H9 (cell line): ENCODE measurements around the gene RTN4R. TPM values are rescaled to one million over a fixed set of nuclear protein-coding genes. Genes with fewer than 3 reads are reported as not detected.

Source experiments
- DNase-seq: peaks from one replicate; pipeline ENCODE4 v3.0.0-alpha.2; 2017
- H2AFZ ChIP-seq: one replicate; pipeline ENCODE4 v1.6.1; 2013; ENCODE audit warnings: mild to moderate bottlenecking, low read length, control low read depth, moderate library complexity
- H2AK5ac ChIP-seq: 2 replicates; pipeline ENCODE4 v1.6.1; 2013; ENCODE audit warnings: low read length, control low read depth, mixed read lengths; ENCODE audit not compliant: insufficient read length
- H2BK120ac ChIP-seq: one replicate; pipeline ENCODE4 v1.6.1; 2013; ENCODE audit warnings: low read depth, mild to moderate bottlenecking, low read length, control low read depth, inconsistent platforms; ENCODE audit not compliant: poor library complexity, severe bottlenecking
- H2BK12ac ChIP-seq: 2 replicates; pipeline ENCODE4 v1.6.1; 2013; ENCODE audit warnings: low read length, control low read depth, mixed read lengths, low read depth; ENCODE audit not compliant: insufficient read length
- H2BK15ac ChIP-seq: 2 replicates; pipeline ENCODE4 v1.6.1; 2013; ENCODE audit warnings: low read depth, low read length, control low read depth
- H2BK20ac ChIP-seq: one replicate; pipeline ENCODE4 v1.6.1; 2013; ENCODE audit warnings: low read depth, mild to moderate bottlenecking, low read length, control low read depth, inconsistent platforms; ENCODE audit not compliant: poor library complexity, severe bottlenecking
- H2BK5ac ChIP-seq: 2 replicates; pipeline ENCODE4 v1.6.1; 2013; ENCODE audit warnings: low read length, control low read depth, mixed read lengths; ENCODE audit not compliant: insufficient read length
- H3K14ac ChIP-seq: 2 replicates; pipeline ENCODE4 v1.6.1; 2013; ENCODE audit warnings: low read length, control low read depth; ENCODE audit not compliant: insufficient read depth
- H3K18ac ChIP-seq: 2 replicates; pipeline ENCODE4 v1.6.1; 2013; ENCODE audit warnings: low read depth, mild to moderate bottlenecking, mixed read lengths, low read length, control low read depth; ENCODE audit not compliant: insufficient read length
- H3K23ac ChIP-seq: 2 replicates; pipeline ENCODE4 v1.6.1; 2013; ENCODE audit warnings: low read length, control low read depth, mixed read lengths, low read depth; ENCODE audit not compliant: insufficient read length
- H3K23me2 ChIP-seq: 2 replicates; pipeline ENCODE4 v1.6.1; 2013; ENCODE audit warnings: low read depth, mild to moderate bottlenecking, mixed read lengths, low read length, control low read depth; ENCODE audit not compliant: insufficient read length, poor library complexity, severe bottlenecking
- H3K27ac ChIP-seq: 2 replicates; pipeline ENCODE4 v1.5.1; 2013; ENCODE audit warnings: low read length, control low read depth, mixed read lengths, low read depth; ENCODE audit not compliant: insufficient read length
- H3K27me3 ChIP-seq: 2 replicates; pipeline ENCODE4 v1.6.1; 2013; ENCODE audit warnings: low read length, control low read depth, inconsistent platforms; ENCODE audit not compliant: insufficient read depth
- H3K4ac ChIP-seq: 2 replicates; pipeline ENCODE4 v1.6.1; 2013; ENCODE audit warnings: low read depth, mild to moderate bottlenecking, control low read depth, inconsistent platforms, low read length, moderate library complexity
- H3K4me1 ChIP-seq: 2 replicates; pipeline ENCODE4 v1.6.1; 2013; ENCODE audit warnings: low read length, control low read depth, inconsistent platforms; ENCODE audit not compliant: insufficient read depth
- H3K4me2 ChIP-seq: 2 replicates; pipeline ENCODE4 v1.6.1; 2013; ENCODE audit warnings: low read length, control low read depth, mixed read lengths; ENCODE audit not compliant: insufficient read length, insufficient read depth
- H3K56ac ChIP-seq: 2 replicates; pipeline ENCODE4 v1.6.1; 2013; ENCODE audit warnings: low read depth, mild to moderate bottlenecking, mixed read lengths, low read length, control low read depth; ENCODE audit not compliant: insufficient read length
- H3K79me1 ChIP-seq: 2 replicates; pipeline ENCODE4 v1.6.1; 2013; ENCODE audit warnings: low read depth, mild to moderate bottlenecking, moderate library complexity, low read length, control low read depth, inconsistent platforms; ENCODE audit not compliant: insufficient read depth, poor library complexity, severe bottlenecking
- H3K79me2 ChIP-seq: 2 replicates; pipeline ENCODE4 v1.6.1; 2013; ENCODE audit warnings: low read length, control low read depth, inconsistent platforms; ENCODE audit not compliant: insufficient read depth
- H3K9ac ChIP-seq: 2 replicates; pipeline ENCODE4 v1.6.1; 2013; ENCODE audit warnings: low read length, control low read depth, mixed read lengths; ENCODE audit not compliant: insufficient read length; ENCODE audit errors: extremely low read depth
- H3K9me3 ChIP-seq: one replicate; pipeline ENCODE4 v1.6.1; 2013; ENCODE audit warnings: low read depth, low read length, inconsistent platforms; ENCODE audit not compliant: control insufficient read depth
- H3T11ph ChIP-seq: one replicate; pipeline ENCODE4 v1.6.1; 2013; ENCODE audit warnings: mild to moderate bottlenecking, low read length, control low read depth, inconsistent platforms
- H4K20me1 ChIP-seq: one replicate; pipeline ENCODE4 v1.6.1; 2013; ENCODE audit not compliant: control insufficient read depth, insufficient read length, insufficient read depth
- H4K5ac ChIP-seq: 2 replicates; pipeline ENCODE4 v1.6.1; 2013; ENCODE audit warnings: low read depth, mild to moderate bottlenecking, mixed read lengths, low read length, control low read depth; ENCODE audit not compliant: insufficient read length
- H4K8ac ChIP-seq: replicated peaks from 2 replicates; pipeline ENCODE4 v1.6.1; 2013; ENCODE audit warnings: low read length, control low read depth, mixed read lengths, low read depth; ENCODE audit not compliant: insufficient read length
- H4K91ac ChIP-seq: 2 replicates; pipeline ENCODE4 v1.6.1; 2013; ENCODE audit warnings: low read depth, mild to moderate bottlenecking, moderate library complexity, mixed read lengths, low read length, control low read depth; ENCODE audit not compliant: insufficient read length
- H3K27ac Mint-ChIP-seq, 3 experiments: 2 replicates in 2 of 3; 3 replicates in 1 of 3; pipeline ENCODE4 v1.8.0; 2020 to 2021; ENCODE audit warnings: mixed read lengths in 3 of 3, mild to moderate bottlenecking in 1 of 3, moderate library complexity in 1 of 3
- H3K27me3 Mint-ChIP-seq: 2 replicates; pipeline ENCODE4 v1.8.0; 2021; ENCODE audit warnings: low read depth, mild to moderate bottlenecking, moderate library complexity, mixed read lengths
- H3K36me3 Mint-ChIP-seq, 3 experiments: 2 replicates in 2 of 3; 3 replicates in 1 of 3; pipeline ENCODE4 v1.8.0; 2020 to 2021; ENCODE audit warnings: low read depth in 3 of 3, mixed read lengths in 3 of 3; ENCODE audit not compliant: insufficient read depth in 1 of 3
- H3K4me1 Mint-ChIP-seq, 2 experiments: 2 replicates each; pipeline ENCODE4 v1.8.0; 2020; ENCODE audit warnings: mixed read lengths in 2 of 2
- H3K4me3 Mint-ChIP-seq, 2 experiments: 2 replicates in 1 of 2; 3 replicates in 1 of 2; pipeline ENCODE4 v1.8.0; 2020 to 2021; ENCODE audit warnings: mild to moderate bottlenecking in 2 of 2, mixed read lengths in 2 of 2, moderate library complexity in 1 of 2
- H3K9me3 Mint-ChIP-seq, 2 experiments: 2 replicates in 1 of 2; 3 replicates in 1 of 2; pipeline ENCODE4 v1.8.0; 2020; ENCODE audit warnings: mild to moderate bottlenecking in 2 of 2, mixed read lengths in 2 of 2, moderate library complexity in 1 of 2
- WGBS: extraction: QIAGEN DNeasy Blood & Tissue Kit; methylation state at CpG from one replicate; pipeline ENCODE4 v1.1.7; 2013; ENCODE audit warnings: missing lambda C conversion rate, low lambda C conversion rate, mixed read lengths; ENCODE audit not compliant: insufficient read length; ENCODE audit errors: extremely low coverage; 5-methylcytosine and 5-hydroxymethylcytosine counted together
- total RNA-seq: library from RNA; stranded (reverse); gene quantifications from 2 replicates; pipeline ENCODE4 v1.2.1, GENCODE V29; 2021
- TF ChIP-seq, protein P1 (sequence below): fragments of 200-600 bp; sonication (generic); conservative IDR thresholded peaks from 3 replicates; pipeline ENCODE4 v1.8.0; 2021; ENCODE audit warnings: antibody characterized with exemption, mild to moderate bottlenecking

The RTN4R gene
- total RNA-seq, 1 experiment from 2014 or later, result 19.0 TPM

DNA sequence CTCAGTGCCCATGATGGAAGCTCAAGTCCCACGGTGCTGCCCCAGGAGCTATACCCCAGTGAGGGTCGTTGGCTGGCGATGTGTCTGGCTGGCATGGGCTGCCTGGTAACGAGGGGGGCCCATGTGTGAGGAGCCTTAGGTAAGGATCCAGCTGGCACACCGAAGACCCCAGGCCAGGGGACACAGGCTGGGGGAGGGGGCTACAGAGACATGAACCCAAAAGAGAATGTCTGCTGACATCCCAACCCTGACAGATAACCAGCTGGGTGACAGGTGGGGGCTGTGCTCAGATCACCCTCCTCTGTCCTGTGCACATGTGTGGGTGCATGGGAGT is 39.2 kb downstream of the RTN4R start:
- WGBS, result no CpG with 5 or more reads among the region's 5 CpGs
- Histone ChIP-seq H3K27ac (no peak overlapping the region), H2BK120ac (no peak overlapping the region), H3K9me3 (no peaks in the 10 kb centered on the region), H3K9ac (no peak overlapping the region), H2BK20ac (no peak overlapping the region), H4K5ac (no peak overlapping the region), H2BK12ac (no peak overlapping the region), H2BK15ac (no peak overlapping the region), H2AK5ac (no peak overlapping the region), H4K8ac (no peak overlapping the region), H3K23ac (no peak overlapping the region), H3K4me1 (no peaks in the 10 kb centered on the region), H3K18ac (no peak overlapping the region), H2BK5ac (no peak overlapping the region), H3K79me2 (no peaks in the 10 kb centered on the region), H3K4me2 (no peak overlapping the region), H3K23me2 (no peaks in the 10 kb centered on the region), H3K56ac (no peak overlapping the region), H3K79me1 (no peaks in the 10 kb centered on the region), H4K91ac (no peak overlapping the region), H3T11ph (no peak overlapping the region), H4K20me1 (no peaks in the 10 kb centered on the region), H3K27me3 (no peaks in the 10 kb centered on the region), H3K4ac (no peak overlapping the region), H3K14ac (no peak overlapping the region), H2AFZ (no peak overlapping the region)
- H3K4me3 Mint-ChIP-seq, result no peak overlapping the region
- H3K9me3 Mint-ChIP-seq, result peaks cover 9 to 14% of the 10 kb centered on the region in 2 experiments; a peak in 4 of 5 replicates
- TF ChIP-seq, protein P1, sequence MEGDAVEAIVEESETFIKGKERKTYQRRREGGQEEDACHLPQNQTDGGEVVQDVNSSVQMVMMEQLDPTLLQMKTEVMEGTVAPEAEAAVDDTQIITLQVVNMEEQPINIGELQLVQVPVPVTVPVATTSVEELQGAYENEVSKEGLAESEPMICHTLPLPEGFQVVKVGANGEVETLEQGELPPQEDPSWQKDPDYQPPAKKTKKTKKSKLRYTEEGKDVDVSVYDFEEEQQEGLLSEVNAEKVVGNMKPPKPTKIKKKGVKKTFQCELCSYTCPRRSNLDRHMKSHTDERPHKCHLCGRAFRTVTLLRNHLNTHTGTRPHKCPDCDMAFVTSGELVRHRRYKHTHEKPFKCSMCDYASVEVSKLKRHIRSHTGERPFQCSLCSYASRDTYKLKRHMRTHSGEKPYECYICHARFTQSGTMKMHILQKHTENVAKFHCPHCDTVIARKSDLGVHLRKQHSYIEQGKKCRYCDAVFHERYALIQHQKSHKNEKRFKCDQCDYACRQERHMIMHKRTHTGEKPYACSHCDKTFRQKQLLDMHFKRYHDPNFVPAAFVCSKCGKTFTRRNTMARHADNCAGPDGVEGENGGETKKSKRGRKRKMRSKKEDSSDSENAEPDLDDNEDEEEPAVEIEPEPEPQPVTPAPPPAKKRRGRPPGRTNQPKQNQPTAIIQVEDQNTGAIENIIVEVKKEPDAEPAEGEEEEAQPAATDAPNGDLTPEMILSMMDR, result no peak
- H3K27ac Mint-ChIP-seq, result no peak overlapping the region
- H3K36me3 Mint-ChIP-seq, result peaks cover 0 to 5% (median 0%) of the 10 kb centered on the region in 3 experiments; a peak in 1 of 7 replicates
- peaks cover 0 to 11% of the 10 kb centered on the region in 2 experiments; a peak in 3 of 4 replicates for H3K4me1 Mint-ChIP-seq
- no peak for DNase-seq
- H3K27me3 Mint-ChIP-seq, result no peaks in the 10 kb centered on the region
